ENCODE measurements around the gene ANXA6.

Gene ANXA6

GRCh38 chr5:151089726-151090125, 67.9 kb downstream of the ANXA6 start:
- no peak overlapping the region for H3K4me3 ChIP-seq (ENCODE audit: low read depth, low read length)
- no peak for DNase-seq (ENCODE audit: low read depth)
- TF ChIP-seq CTCF (conservative IDR thresholded peaks at IDR 0.05; ENCODE audit: low read depth, low read length), result no peak

- H3K4me3 ChIP-seq (ENCODE audit: low read depth, low read length), result no peak overlapping the region
- DNase-seq (ENCODE audit: low read depth), result no peak
- no peak for TF ChIP-seq CTCF (conservative IDR thresholded peaks at IDR 0.05; ENCODE audit: low read depth, low read length)
These were observed 68.6 kb downstream of the ANXA6 start for GRCh38 chr5:151088986-151089385.

GRCh38 chr5:151087486-151087885, 70.1 kb downstream of the ANXA6 start:
- no peak overlapping the region for H3K4me3 ChIP-seq (ENCODE audit: low read depth, low read length)
- TF ChIP-seq CTCF (conservative IDR thresholded peaks at IDR 0.05; ENCODE audit: low read depth, low read length), result no peak
- DNase-seq (ENCODE audit: low read depth), result no peak

- H3K4me3 ChIP-seq (ENCODE audit: low read depth, low read length), result no peak overlapping the region
- no peak for DNase-seq (ENCODE audit: low read depth)
- TF ChIP-seq CTCF (conservative IDR thresholded peaks at IDR 0.05; ENCODE audit: low read depth, low read length), result no peak
These were observed 70.6 kb downstream of the ANXA6 start for GRCh38 chr5:151086905-151087360.

- DNase-seq (ENCODE audit: low read depth), result no peak
- no peak for TF ChIP-seq CTCF (conservative IDR thresholded peaks at IDR 0.05; ENCODE audit: low read depth, low read length)
- no peak overlapping the region for H3K4me3 ChIP-seq (ENCODE audit: low read depth, low read length)
These were observed 71.2 kb downstream of the ANXA6 start for GRCh38 chr5:151086192-151086869.

- no peak for DNase-seq (ENCODE audit: low read depth)
- no peak overlapping the region for H3K4me3 ChIP-seq (ENCODE audit: low read depth, low read length)
- no peak for TF ChIP-seq CTCF (conservative IDR thresholded peaks at IDR 0.05; ENCODE audit: low read depth, low read length)
These were observed 72.0 kb downstream of the ANXA6 start for GRCh38 chr5:151085517-151086041.

- no peak for TF ChIP-seq CTCF (conservative IDR thresholded peaks at IDR 0.05; ENCODE audit: low read depth, low read length)
- DNase-seq (ENCODE audit: low read depth), result no peak
These were observed 73.2 kb downstream of the ANXA6 start for GRCh38 chr5:151084363-151084762.

More at GRCh38 chr5:151084363-151084762, 73.2 kb downstream of the ANXA6 start:
- H3K4me3 ChIP-seq (ENCODE audit: low read depth, low read length), result no peak overlapping the region

Data from choroid plexus epithelial cell (primary cell).